Astrocyte (in vitro differentiated cells and primary cell): ENCODE data around the gene AP5Z1.

Experiments used
- CTCF ChIP-seq: IDR thresholded peaks from 2 replicates; pipeline ENCODE4 v1.5.1; 2011; ENCODE audit warnings: low read depth, mild to moderate bottlenecking, inconsistent platforms, low read length, moderate library complexity; ENCODE audit not compliant: insufficient read depth
- EZH2 ChIP-seq: IDR thresholded peaks from 2 replicates; pipeline ENCODE4 v1.6.1; 2012; ENCODE audit warnings: mild to moderate bottlenecking, low read length, inconsistent platforms; ENCODE audit not compliant: insufficient read depth

DNA sequence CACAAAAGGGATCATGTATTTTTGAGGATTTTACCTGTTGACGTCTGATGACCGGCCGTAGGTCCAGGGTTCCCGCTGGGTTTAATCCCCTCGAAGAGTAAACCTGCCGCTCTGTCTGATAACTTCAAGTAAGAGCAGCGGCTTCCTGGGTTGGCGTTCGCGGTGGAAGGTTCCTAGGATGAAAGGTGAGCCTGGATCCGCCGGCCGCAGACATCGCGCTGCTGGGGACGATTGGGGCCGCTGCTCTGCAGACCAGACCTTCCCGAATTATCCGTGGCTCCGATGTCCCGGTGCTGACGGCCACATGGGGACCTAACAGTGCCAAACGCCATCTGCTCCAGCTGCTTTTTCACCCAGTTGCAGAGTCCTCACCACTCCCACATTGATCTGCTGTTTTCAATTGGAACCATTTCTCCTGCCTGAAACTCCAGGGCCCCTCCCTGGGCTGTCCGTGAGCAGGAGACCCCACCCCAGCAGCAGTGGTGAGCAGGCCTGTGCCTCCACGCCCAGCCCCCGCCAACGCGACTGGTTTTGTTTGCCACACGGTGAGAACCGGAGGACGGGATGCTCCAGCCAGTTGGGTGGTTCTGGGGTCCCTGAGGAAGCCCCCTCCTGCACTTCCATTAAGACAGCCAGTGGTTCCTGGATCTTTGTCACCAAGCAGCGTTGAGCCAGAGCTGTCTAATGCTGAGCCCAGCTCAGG, 12.2 kb upstream of the AP5Z1 start:
- TF ChIP-seq CTCF (no peak), EZH2 (no peak)
